NT2/D1 (cell line): Measurements from ENCODE around the gene HS6ST3.

Source experiments
- DNase-seq: peaks from one replicate; pipeline ENCODE4 v3.0.0-alpha.2; 2011; ENCODE audit warnings: low read depth, low spot score
- H3K27me3 ChIP-seq: 2 replicates; pipeline ENCODE4 v1.6.0; 2011; ENCODE audit warnings: mild to moderate bottlenecking; ENCODE audit not compliant: insufficient read length, insufficient read depth
- H3K36me3 ChIP-seq: 2 replicates; pipeline ENCODE4 v1.6.1; 2011; ENCODE audit warnings: mild to moderate bottlenecking, low read length, mixed read lengths; ENCODE audit not compliant: insufficient read depth, insufficient read length
- H3K4me1 ChIP-seq: 2 replicates; pipeline ENCODE4 v1.5.1; 2011; ENCODE audit not compliant: insufficient read depth, insufficient read length
- H3K4me3 ChIP-seq: 2 replicates; pipeline ENCODE4 v1.5.1; 2011; ENCODE audit warnings: low read depth; ENCODE audit not compliant: insufficient read length
- H3K9ac ChIP-seq: 2 replicates; pipeline ENCODE4 v1.6.0; 2011; ENCODE audit warnings: low read depth; ENCODE audit not compliant: insufficient read length
- H3K9me3 ChIP-seq: 2 replicates; pipeline ENCODE4 v1.5.1; 2011; ENCODE audit warnings: mild to moderate bottlenecking, low read length; ENCODE audit not compliant: insufficient read depth
- SUZ12 ChIP-seq: IDR thresholded peaks from 2 replicates; pipeline ENCODE4 v1.6.1; 2011; ENCODE audit not compliant: insufficient read length, insufficient read depth; ENCODE audit errors: extremely low read depth
- YY1 ChIP-seq: IDR thresholded peaks from 2 replicates; pipeline ENCODE4 v1.6.1; 2011; ENCODE audit not compliant: insufficient read length, insufficient read depth
- ZNF274 ChIP-seq: IDR thresholded peaks from 2 replicates; pipeline ENCODE4 v1.6.1; 2011; ENCODE audit warnings: mild to moderate bottlenecking, low read depth, low read length

The HS6ST3 gene

DNA sequence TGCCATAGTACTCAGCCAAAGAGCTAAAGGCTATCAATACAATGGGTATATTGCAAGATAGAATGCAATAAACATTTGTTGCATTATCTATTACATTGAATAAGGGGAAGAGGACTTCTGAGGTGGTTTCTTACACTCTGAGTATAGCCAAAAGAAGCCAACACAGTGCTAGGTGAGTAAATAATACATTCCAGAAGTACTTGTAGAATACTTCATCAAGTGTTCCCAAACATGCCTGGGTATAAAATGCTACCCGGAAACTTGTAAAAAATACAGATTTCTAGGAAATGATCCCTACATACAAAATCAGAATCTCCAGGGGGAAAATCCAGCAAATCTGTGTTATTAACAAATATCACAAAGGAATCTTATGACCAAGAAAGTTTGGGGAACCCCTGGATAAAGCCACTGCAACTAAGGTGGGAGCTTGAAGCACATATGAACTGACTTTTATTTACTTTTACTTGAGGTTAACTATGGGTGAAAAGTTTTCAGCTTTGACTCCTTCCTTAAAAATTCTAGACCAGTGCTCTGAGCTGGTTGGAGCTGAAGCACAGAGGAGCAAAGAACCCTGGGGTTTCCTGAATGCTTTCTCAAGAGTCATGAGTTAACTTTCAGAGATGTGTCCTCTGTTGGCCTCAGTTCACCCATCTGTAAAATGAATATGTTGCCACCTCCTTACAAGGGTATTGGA, 768.4 kb downstream of the HS6ST3 start:
- H3K9ac ChIP-seq, result no peak overlapping the region
- no peaks in the 10 kb centered on the region for H3K27me3 ChIP-seq
- no peaks in the 10 kb centered on the region for H3K4me1 ChIP-seq
- H3K36me3 ChIP-seq, result no peaks in the 10 kb centered on the region
- H3K4me3 ChIP-seq, result no peak overlapping the region
- no peak for DNase-seq
- H3K9me3 ChIP-seq, result no peaks in the 10 kb centered on the region
- TF ChIP-seq ZNF274 (no peak), YY1 (no peak), SUZ12 (no peak)

DNA sequence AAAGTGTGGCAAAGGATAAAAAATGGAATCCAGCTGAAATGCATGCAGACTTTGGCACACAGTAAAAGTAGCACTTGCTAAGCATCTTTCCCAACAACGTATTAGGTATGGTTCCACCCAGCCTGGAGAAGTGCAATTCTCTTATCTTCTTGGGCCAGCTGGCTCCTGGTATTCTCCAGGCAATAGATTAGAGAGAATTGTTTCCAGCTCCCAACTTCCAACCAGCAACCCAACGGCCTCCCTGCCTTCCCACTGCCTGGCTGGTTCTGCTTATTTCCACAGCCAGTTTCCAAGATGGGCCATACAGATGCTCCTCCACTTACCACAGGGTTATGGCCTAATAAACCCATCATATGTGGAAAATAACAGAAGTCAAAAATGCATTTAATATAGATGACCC, 771.0 kb downstream of the HS6ST3 start:
- no peak for DNase-seq

DNA sequence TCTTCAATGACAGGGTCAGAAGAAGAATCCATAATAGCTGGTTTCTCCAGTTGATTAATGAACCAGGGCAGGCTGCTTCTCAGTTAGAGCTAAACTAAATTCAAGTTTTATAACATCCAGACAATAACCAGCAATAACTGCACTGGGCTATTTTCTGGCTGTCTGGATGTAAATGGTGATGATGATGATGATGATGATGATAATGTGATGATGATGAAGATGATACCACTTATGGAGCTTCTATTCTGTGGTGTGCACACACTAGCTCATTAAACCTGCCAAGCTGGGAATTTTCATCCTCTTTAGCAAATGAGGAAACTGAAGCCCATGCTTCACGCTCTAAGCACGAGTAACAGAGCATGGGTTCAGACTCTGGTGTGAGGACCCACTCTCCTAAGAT, 772.2 kb downstream of the HS6ST3 start:
- no peaks in the 10 kb centered on the region for H3K27me3 ChIP-seq
- H3K4me3 ChIP-seq, result no peak overlapping the region
- H3K9ac ChIP-seq, result no peak overlapping the region
- no peaks in the 10 kb centered on the region for H3K9me3 ChIP-seq
- no peaks in the 10 kb centered on the region for H3K36me3 ChIP-seq
- TF ChIP-seq ZNF274, result no peak
- TF ChIP-seq YY1, result no peak
- TF ChIP-seq SUZ12, result no peak
- no peak for DNase-seq
- no peaks in the 10 kb centered on the region for H3K4me1 ChIP-seq

More for the DNA sequence above, 771.0 kb downstream of the HS6ST3 start:
- H3K9ac ChIP-seq, result no peak overlapping the region
- H3K9me3 ChIP-seq, result no peaks in the 10 kb centered on the region
- H3K36me3 ChIP-seq, result no peaks in the 10 kb centered on the region
- TF ChIP-seq SUZ12 (no peak), ZNF274 (no peak), YY1 (no peak)
- no peaks in the 10 kb centered on the region for H3K27me3 ChIP-seq
- no peak overlapping the region for H3K4me3 ChIP-seq
- no peaks in the 10 kb centered on the region for H3K4me1 ChIP-seq

DNA sequence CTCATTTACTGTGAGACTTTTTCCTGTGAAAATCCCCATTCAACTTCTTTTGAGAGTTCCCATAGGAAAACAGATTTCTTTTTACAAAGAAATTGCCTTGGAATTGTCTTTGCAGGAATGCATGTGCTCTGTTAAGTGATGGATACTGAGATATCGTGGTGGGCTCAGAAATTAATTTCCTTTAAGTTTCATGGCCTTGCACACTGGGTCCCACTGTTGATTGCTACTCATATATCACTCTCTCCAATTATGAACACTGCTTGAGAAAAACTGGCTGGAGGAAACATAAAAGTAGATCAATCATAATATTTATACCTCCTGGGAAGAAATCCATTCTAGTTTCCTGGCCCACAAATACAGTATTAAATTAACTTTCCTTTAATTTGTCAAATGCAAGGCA, 773.1 kb downstream of the HS6ST3 start:
- no peak overlapping the region for H3K4me3 ChIP-seq
- no peak for TF ChIP-seq ZNF274
- no peak for TF ChIP-seq SUZ12
- no peak for TF ChIP-seq YY1
- H3K4me1 ChIP-seq, result no peaks in the 10 kb centered on the region
- no peaks in the 10 kb centered on the region for H3K36me3 ChIP-seq
- H3K9ac ChIP-seq, result no peak overlapping the region
- no peak for DNase-seq
- H3K27me3 ChIP-seq, result no peaks in the 10 kb centered on the region
- no peaks in the 10 kb centered on the region for H3K9me3 ChIP-seq

DNA sequence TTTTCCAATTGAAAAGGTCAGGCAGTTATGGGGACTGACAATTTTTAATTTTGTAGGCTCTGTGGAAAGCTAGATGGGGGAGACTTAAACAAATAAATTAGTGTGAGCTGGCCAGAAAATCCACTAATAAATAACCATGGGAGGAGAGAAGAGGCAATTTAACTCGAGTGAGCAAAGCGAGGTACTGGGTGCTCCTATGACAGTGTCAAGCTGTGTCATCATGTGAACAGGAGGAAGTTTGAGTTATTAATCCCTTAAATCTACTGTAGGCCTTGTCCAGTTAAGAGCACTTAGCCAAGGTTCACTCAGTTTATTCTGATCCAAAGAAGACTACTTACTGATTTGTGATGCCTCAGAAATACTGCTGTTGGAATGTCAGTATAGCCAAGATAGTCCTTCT, 781.6 kb downstream of the HS6ST3 start:
- no peak overlapping the region for H3K9ac ChIP-seq
- no peaks in the 10 kb centered on the region for H3K4me1 ChIP-seq
- no peaks in the 10 kb centered on the region for H3K27me3 ChIP-seq
- no peaks in the 10 kb centered on the region for H3K36me3 ChIP-seq
- no peaks in the 10 kb centered on the region for H3K9me3 ChIP-seq
- H3K4me3 ChIP-seq, result no peak overlapping the region
- no peak for TF ChIP-seq ZNF274
- TF ChIP-seq SUZ12, result no peak
- TF ChIP-seq YY1, result no peak
- no peak for DNase-seq

DNA sequence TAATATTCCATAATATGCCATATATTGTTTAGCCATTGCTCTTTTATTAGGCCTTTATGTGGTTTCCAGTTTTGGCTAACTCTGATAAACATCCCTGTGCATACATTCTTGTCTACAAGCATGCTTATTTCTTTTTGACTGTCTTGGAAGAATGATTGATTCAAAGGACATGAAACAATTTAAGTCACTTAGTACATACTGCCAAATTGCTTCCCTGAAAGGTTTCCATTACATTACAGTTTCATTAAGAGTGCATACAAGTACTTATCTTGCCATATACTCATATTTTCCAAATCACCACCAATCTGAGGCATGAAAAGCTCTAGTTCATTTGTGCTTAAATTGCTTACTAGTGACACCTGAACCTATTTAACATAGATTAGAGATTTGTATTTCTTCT, 790.5 kb downstream of the HS6ST3 start:
- Histone ChIP-seq H3K27me3 (no peaks in the 10 kb centered on the region), H3K9me3 (no peaks in the 10 kb centered on the region)
- no peak for DNase-seq

More for the DNA sequence above, 790.5 kb downstream of the HS6ST3 start:
- no peaks in the 10 kb centered on the region for H3K4me1 ChIP-seq
- TF ChIP-seq ZNF274 (no peak), YY1 (no peak), SUZ12 (no peak)
- no peak overlapping the region for H3K4me3 ChIP-seq
- no peak overlapping the region for H3K9ac ChIP-seq
- no peaks in the 10 kb centered on the region for H3K36me3 ChIP-seq
